Measurements from ENCODE around the gene ELP1. TPM values are rescaled to one million over a fixed set of nuclear protein-coding genes. Genes with fewer than 3 reads are reported as not detected.
A peak's percentile ranks its signal among the peaks of the same experiment; 100 is the strongest.

ELP1 gene
- total and polyA plus RNA-seq, 2 experiments from 2014 or later: 14.5 to 24.1 TPM

- TF ChIP-seq EZH2phosphoT487 (IDR thresholded peaks at IDR 0.05; ENCODE audit: insufficient read depth, low read depth) (no peak), EZH2 (IDR thresholded peaks at IDR 0.05; ENCODE audit: insufficient read depth, poor library complexity, severe bottlenecking) (no peak)
Measured at GRCh38 chr9:108913391-108913790, 20.5 kb downstream of the ELP1 start.

GRCh38 chr9:108911820-108912219, 22.1 kb downstream of the ELP1 start:
- no peaks in the 10 kb centered on the region for H3K9me3 ChIP-seq (ENCODE audit: low read depth)
- H3K9ac ChIP-seq: no peak overlapping the region
- H3F3A ChIP-seq (ENCODE audit: insufficient read depth): no peaks in the 10 kb centered on the region
- in situ Hi-C loops (cut with MboI): no loop called here
- peaks cover 42% of the 10 kb centered on the region for H3K36me3 ChIP-seq (ENCODE audit: low read depth)
- H4K20me1 ChIP-seq (ENCODE audit: insufficient read depth): no peaks in the 10 kb centered on the region
- H3K27me3 ChIP-seq (replicated peaks; ENCODE audit: insufficient read depth): no peaks in the 10 kb centered on the region
- H3K27ac ChIP-seq: no peak overlapping the region
- no peaks in the 10 kb centered on the region for H3K4me1 ChIP-seq (ENCODE audit: insufficient read depth)
- TF ChIP-seq EZH2phosphoT487 (IDR thresholded peaks at IDR 0.05; ENCODE audit: insufficient read depth, low read depth): no peak
- TF ChIP-seq EZH2 (IDR thresholded peaks at IDR 0.05; ENCODE audit: insufficient read depth, poor library complexity, severe bottlenecking): no peak
- H3K4me3 ChIP-seq: no peak overlapping the region
- H2AFZ ChIP-seq: no peak overlapping the region
- 13 to 14% methylated on average over 1 of the region's 1 CpG for WGBS, 2 experiments (ENCODE audit: low coverage in 1 of 2, low lambda C conversion rate in 2 of 2, missing lambda C conversion rate in 2 of 2)
- no peaks in the 10 kb centered on the region for H3K9me2 ChIP-seq (ENCODE audit: insufficient read depth)
- H3K4me2 ChIP-seq (ENCODE audit: unreplicated experiment): no peak overlapping the region
- H3K79me2 ChIP-seq (ENCODE audit: insufficient read depth): no peaks in the 10 kb centered on the region
- no peak for DNase-seq

More at GRCh38 chr9:108913391-108913790, 20.5 kb downstream of the ELP1 start:
- Histone ChIP-seq H3F3A (ENCODE audit: insufficient read depth) (no peaks in the 10 kb centered on the region), H3K9me2 (ENCODE audit: insufficient read depth) (no peaks in the 10 kb centered on the region), H3K4me1 (ENCODE audit: insufficient read depth) (no peaks in the 10 kb centered on the region), H3K9ac (no peak overlapping the region), H3K4me2 (ENCODE audit: unreplicated experiment) (no peak overlapping the region), H3K4me3 (no peak overlapping the region), H2AFZ (no peak overlapping the region), H3K27ac (no peak overlapping the region), H3K9me3 (ENCODE audit: low read depth) (no peaks in the 10 kb centered on the region), H4K20me1 (ENCODE audit: insufficient read depth) (no peaks in the 10 kb centered on the region), H3K27me3 (replicated peaks; ENCODE audit: insufficient read depth) (no peaks in the 10 kb centered on the region), H3K36me3 (ENCODE audit: low read depth) (peaks cover 42% of the 10 kb centered on the region), H3K79me2 (ENCODE audit: insufficient read depth) (no peaks in the 10 kb centered on the region)
- in situ Hi-C loops (cut with MboI): no loop called here
- DNase-seq: peak; percentile 4
- WGBS, 2 experiments (ENCODE audit: low coverage in 1 of 2, low lambda C conversion rate in 2 of 2, missing lambda C conversion rate in 2 of 2): 83 to 88% methylated on average over 5 of the region's 5 CpGs

- no peaks in the 10 kb centered on the region for H3K4me1 ChIP-seq (ENCODE audit: insufficient read depth)
- TF ChIP-seq EZH2 (IDR thresholded peaks at IDR 0.05; ENCODE audit: insufficient read depth, poor library complexity, severe bottlenecking) (no peak), EZH2phosphoT487 (IDR thresholded peaks at IDR 0.05; ENCODE audit: insufficient read depth, low read depth) (no peak)
- H3K27ac ChIP-seq: no peak overlapping the region
- no peak overlapping the region for H3K4me3 ChIP-seq
- no peaks in the 10 kb centered on the region for H3K79me2 ChIP-seq (ENCODE audit: insufficient read depth)
- H3K9ac ChIP-seq: no peak overlapping the region
- H3K36me3 ChIP-seq (ENCODE audit: low read depth): peaks cover 42% of the 10 kb centered on the region
- no peaks in the 10 kb centered on the region for H4K20me1 ChIP-seq (ENCODE audit: insufficient read depth)
- WGBS, 2 experiments (ENCODE audit: low coverage in 1 of 2, low lambda C conversion rate in 2 of 2, missing lambda C conversion rate in 2 of 2): 99 to 100% methylated on average over 2 of the region's 2 CpGs
- no peak overlapping the region for H2AFZ ChIP-seq
- no peak for DNase-seq
- in situ Hi-C loops (cut with MboI): no loop called here
- no peaks in the 10 kb centered on the region for H3K9me2 ChIP-seq (ENCODE audit: insufficient read depth)
- no peaks in the 10 kb centered on the region for H3K9me3 ChIP-seq (ENCODE audit: low read depth)
- no peak overlapping the region for H3K4me2 ChIP-seq (ENCODE audit: unreplicated experiment)
- H3F3A ChIP-seq (ENCODE audit: insufficient read depth): no peaks in the 10 kb centered on the region
- H3K27me3 ChIP-seq (replicated peaks; ENCODE audit: insufficient read depth): no peaks in the 10 kb centered on the region
Measured at GRCh38 chr9:108910914-108911313, 23.0 kb downstream of the ELP1 start.

GRCh38 chr9:108910402-108910801, 23.5 kb downstream of the ELP1 start:
- Histone ChIP-seq H3K9me2 (ENCODE audit: insufficient read depth) (no peaks in the 10 kb centered on the region), H3K9ac (no peak overlapping the region), H3K79me2 (ENCODE audit: insufficient read depth) (no peaks in the 10 kb centered on the region), H3K4me2 (ENCODE audit: unreplicated experiment) (no peak overlapping the region), H3K27me3 (replicated peaks; ENCODE audit: insufficient read depth) (no peaks in the 10 kb centered on the region), H3K36me3 (ENCODE audit: low read depth) (peaks cover 42% of the 10 kb centered on the region), H3F3A (ENCODE audit: insufficient read depth) (no peaks in the 10 kb centered on the region), H3K27ac (no peak overlapping the region), H4K20me1 (ENCODE audit: insufficient read depth) (no peaks in the 10 kb centered on the region), H2AFZ (no peak overlapping the region), H3K4me3 (no peak overlapping the region), H3K4me1 (ENCODE audit: insufficient read depth) (no peaks in the 10 kb centered on the region), H3K9me3 (ENCODE audit: low read depth) (no peaks in the 10 kb centered on the region)
- in situ Hi-C loops (cut with MboI): no loop called here
- TF ChIP-seq EZH2 (IDR thresholded peaks at IDR 0.05; ENCODE audit: insufficient read depth, poor library complexity, severe bottlenecking): no peak
- no peak for TF ChIP-seq EZH2phosphoT487 (IDR thresholded peaks at IDR 0.05; ENCODE audit: insufficient read depth, low read depth)
- no peak for DNase-seq

- TF ChIP-seq EZH2 (IDR thresholded peaks at IDR 0.05; ENCODE audit: insufficient read depth, poor library complexity, severe bottlenecking): no peak
- TF ChIP-seq EZH2phosphoT487 (IDR thresholded peaks at IDR 0.05; ENCODE audit: insufficient read depth, low read depth): no peak
- Histone ChIP-seq H3F3A (ENCODE audit: insufficient read depth) (no peaks in the 10 kb centered on the region), H3K9ac (no peak overlapping the region), H3K4me2 (ENCODE audit: unreplicated experiment) (no peak overlapping the region), H3K36me3 (ENCODE audit: low read depth) (peaks cover 52% of the 10 kb centered on the region), H3K9me2 (ENCODE audit: insufficient read depth) (no peaks in the 10 kb centered on the region), H3K4me1 (ENCODE audit: insufficient read depth) (no peaks in the 10 kb centered on the region), H4K20me1 (ENCODE audit: insufficient read depth) (no peaks in the 10 kb centered on the region), H3K9me3 (ENCODE audit: low read depth) (no peaks in the 10 kb centered on the region), H3K4me3 (no peak overlapping the region), H2AFZ (no peak overlapping the region), H3K27me3 (replicated peaks; ENCODE audit: insufficient read depth) (no peaks in the 10 kb centered on the region), H3K79me2 (ENCODE audit: insufficient read depth) (no peaks in the 10 kb centered on the region), H3K27ac (no peak overlapping the region)
- DNase-seq: no peak
- in situ Hi-C loops (cut with MboI): no loop called here
- WGBS, 2 experiments (ENCODE audit: low coverage in 1 of 2, low lambda C conversion rate in 2 of 2, missing lambda C conversion rate in 2 of 2): 92 to 93% methylated on average over 2 of the region's 2 CpGs
Measured at GRCh38 chr9:108905494-108905893, 28.4 kb downstream of the ELP1 start.
